Keratinocyte (primary cell): Measurements from ENCODE around the gene PM20D2.

Experiments used
- CTCF ChIP-seq, 3 experiments: IDR thresholded peaks in 1 of 3; conservative IDR thresholded peaks in 1 of 3; optimal IDR thresholded peaks in 1 of 3; 2 replicates in 2 of 3; 3 replicates in 1 of 3; pipeline versions ENCODE3 to v1.5.1; 2011; ENCODE audit warnings: low read length in 3 of 3, mild to moderate bottlenecking in 3 of 3, moderate library complexity in 2 of 3, control low read depth in 1 of 3, inconsistent platforms in 1 of 3; ENCODE audit not compliant: insufficient read depth in 2 of 3; ENCODE audit errors: extremely low read depth in 1 of 3
- EZH2 ChIP-seq: IDR thresholded peaks from one replicate; pipeline ENCODE4 v1.6.1; 2012; ENCODE audit warnings: inconsistent platforms, mild to moderate bottlenecking, low read length, moderate library complexity

GRCh38 chr6:89138173-89138572 is 7.7 kb upstream of the PM20D2 start:
- no peak for TF ChIP-seq CTCF (optimal IDR thresholded peaks at IDR 0.05 in 1 of 3, IDR thresholded peaks at IDR 0.05 in 1 of 3, conservative IDR thresholded peaks at IDR 0.05 in 1 of 3; ENCODE audit: extremely low read depth in 1 of 3, insufficient read depth in 2 of 3, low read length in 3 of 3)
- no peak for TF ChIP-seq EZH2
